HEK293 (cell line): ENCODE results near the gene CUZD1.

ENCODE experiments used
- CTCF ChIA-PET: fragments of 350-600 bp; formaldehyde crosslinking; extraction: SDS; loops from one replicate; lab custom pipeline; 2021; ENCODE audit warnings: antibody characterized with exemption; lab: Yijun Ruan, JAX
- POLR2A ChIA-PET: fragments of 300-600 bp; formaldehyde crosslinking; extraction: SDS; loops from one replicate; lab custom pipeline; 2020; ENCODE audit warnings: antibody characterized with exemption, inconsistent platforms; lab: Yijun Ruan, JAX
- H3K27ac ChIP-seq: fragments of 200-500 bp; sonication (Bioruptor generic); 2 replicates; pipeline ENCODE4 v1.5.1; 2014; ENCODE audit warnings: low read depth, low read length, control low read depth, inconsistent platforms; ENCODE audit errors: extremely low read depth
- H3K36me3 ChIP-seq, 2 experiments: fragments of 200-500 bp in 1 of 2; sonication (Bioruptor generic) in 1 of 2; 1 replicate in 1 of 2; 2 replicates in 1 of 2; pipeline ENCODE4 v1.5.1; 2014 to 2017; ENCODE audit warnings: inconsistent platforms in 2 of 2, low read length in 2 of 2; ENCODE audit not compliant: control insufficient read depth in 2 of 2, insufficient read depth in 1 of 2
- H3K4me1 ChIP-seq: fragments of 200-500 bp; sonication (Bioruptor generic); 2 replicates; pipeline ENCODE4 v1.5.1; 2014; ENCODE audit warnings: mild to moderate bottlenecking, low read length, inconsistent platforms; ENCODE audit not compliant: control insufficient read depth, insufficient read depth
- H3K4me3 ChIP-seq: 2 replicates; pipeline ENCODE4 v1.5.1; 2011; ENCODE audit warnings: low read depth, mild to moderate bottlenecking, control low read depth, low read length, moderate library complexity
- H3K9me3 ChIP-seq: fragments of 200-500 bp; sonication (Bioruptor generic); 2 replicates; pipeline ENCODE4 v1.5.1; 2014; ENCODE audit warnings: low read depth, low read length, inconsistent platforms; ENCODE audit not compliant: control insufficient read depth, insufficient read depth
- BCL11A ChIP-seq: fragments of 450-650 bp; formaldehyde crosslinking; IDR thresholded peaks from 2 replicates; pipeline ENCODE4 v1.5.1; 2016; ENCODE audit warnings: low read depth, missing biosample characterization, missing genetic modification characterization
- BCL6B ChIP-seq: fragments of 450-650 bp; formaldehyde crosslinking; IDR thresholded peaks from 2 replicates; pipeline ENCODE4 v1.5.1; 2017; ENCODE audit warnings: missing biosample characterization, missing genetic modification characterization
- KLF9 ChIP-seq: fragments of 450-650 bp; formaldehyde crosslinking; IDR thresholded peaks from 2 replicates; pipeline ENCODE4 v1.5.1; 2016; ENCODE audit warnings: missing biosample characterization, missing genetic modification characterization, low read depth
- MYNN ChIP-seq: fragments of 450-650 bp; formaldehyde crosslinking; IDR thresholded peaks from 2 replicates; pipeline ENCODE4 v1.5.1; 2016; ENCODE audit warnings: missing biosample characterization, missing genetic modification characterization, borderline replicate concordance
- MZF1 ChIP-seq: fragments of 450-650 bp; formaldehyde crosslinking; IDR thresholded peaks from 2 replicates; pipeline ENCODE4 v1.5.1; 2017; ENCODE audit warnings: missing biosample characterization, missing genetic modification characterization, borderline replicate concordance
- OVOL3 ChIP-seq: fragments of 450-650 bp; formaldehyde crosslinking; IDR thresholded peaks from 2 replicates; pipeline ENCODE4 v1.5.1; 2016; ENCODE audit warnings: missing biosample characterization, missing genetic modification characterization
- PRDM1 ChIP-seq: fragments of 450-650 bp; formaldehyde crosslinking; IDR thresholded peaks from 2 replicates; pipeline ENCODE4; 2016; ENCODE audit warnings: missing biosample characterization, missing genetic modification characterization
- SCRT2 ChIP-seq: fragments of 450-650 bp; formaldehyde crosslinking; IDR thresholded peaks from 2 replicates; pipeline ENCODE4 v1.5.1; 2016; ENCODE audit warnings: missing biosample characterization, missing genetic modification characterization
- SETDB1 ChIP-seq: IDR thresholded peaks from one replicate; pipeline ENCODE4 v1.6.1; 2017; ENCODE audit warnings: mild to moderate bottlenecking, low read length, moderate library complexity, mixed read lengths; ENCODE audit not compliant: insufficient read length
- SP7 ChIP-seq: fragments of 450-650 bp; formaldehyde crosslinking; IDR thresholded peaks from 2 replicates; pipeline ENCODE4 v1.5.1; 2016; ENCODE audit warnings: missing biosample characterization, missing genetic modification characterization
- ZBTB48 ChIP-seq: fragments of 450-650 bp; formaldehyde crosslinking; IDR thresholded peaks from 2 replicates; pipeline ENCODE4 v1.5.1; 2016; ENCODE audit warnings: missing biosample characterization, missing genetic modification characterization
- ZEB2 ChIP-seq: fragments of 450-650 bp; formaldehyde crosslinking; IDR thresholded peaks from 2 replicates; pipeline ENCODE4 v1.5.1; 2016; ENCODE audit warnings: missing biosample characterization, missing genetic modification characterization
- ZFHX2 ChIP-seq: fragments of 450-650 bp; formaldehyde crosslinking; conservative IDR thresholded peaks from 2 replicates; pipeline ENCODE4 v1.5.1; 2016; ENCODE audit warnings: missing biosample characterization, missing genetic modification characterization
- ZFP37 ChIP-seq: fragments of 450-650 bp; formaldehyde crosslinking; IDR thresholded peaks from 2 replicates; pipeline ENCODE4 v1.5.1; 2016; ENCODE audit warnings: missing biosample characterization, missing genetic modification characterization
- ZNF10 ChIP-seq: fragments of 450-650 bp; formaldehyde crosslinking; IDR thresholded peaks from 2 replicates; pipeline ENCODE4 v1.5.1; 2017; ENCODE audit warnings: missing biosample characterization, missing genetic modification characterization
- ZNF146 ChIP-seq: fragments of 450-650 bp; formaldehyde crosslinking; IDR thresholded peaks from 2 replicates; pipeline ENCODE4 v1.5.1; 2016; ENCODE audit warnings: missing biosample characterization, missing genetic modification characterization
- ZNF48 ChIP-seq: fragments of 450-650 bp; formaldehyde crosslinking; IDR thresholded peaks from 2 replicates; pipeline ENCODE4 v1.5.1; 2016; ENCODE audit warnings: missing biosample characterization, missing genetic modification characterization
- ZNF510 ChIP-seq: fragments of 450-650 bp; formaldehyde crosslinking; IDR thresholded peaks from 2 replicates; pipeline ENCODE4 v1.5.1; 2018; ENCODE audit warnings: mild to moderate bottlenecking, missing genetic modification characterization, missing biosample characterization; ENCODE audit not compliant: insufficient replicate concordance
- ZNF521 ChIP-seq: fragments of 450-650 bp; formaldehyde crosslinking; IDR thresholded peaks from 2 replicates; pipeline ENCODE4 v1.5.1; 2017; ENCODE audit warnings: missing biosample characterization, mild to moderate bottlenecking, missing genetic modification characterization
- ZNF529 ChIP-seq: fragments of 450-650 bp; formaldehyde crosslinking; IDR thresholded peaks from 2 replicates; pipeline ENCODE4 v1.5.1; 2017; ENCODE audit warnings: missing genetic modification characterization, missing biosample characterization; ENCODE audit not compliant: insufficient replicate concordance
- ZNF555 ChIP-seq: fragments of 450-650 bp; formaldehyde crosslinking; conservative IDR thresholded peaks from 2 replicates; pipeline ENCODE4 v1.5.1; 2017; ENCODE audit warnings: missing biosample characterization, mild to moderate bottlenecking, missing genetic modification characterization, inconsistent platforms
- ZNF571 ChIP-seq: fragments of 450-650 bp; formaldehyde crosslinking; IDR thresholded peaks from 2 replicates; pipeline ENCODE4 v1.5.0; 2017; ENCODE audit warnings: missing biosample characterization, missing genetic modification characterization
- ZNF670 ChIP-seq: fragments of 450-650 bp; formaldehyde crosslinking; IDR thresholded peaks from 2 replicates; pipeline ENCODE4 v1.5.1; 2016; ENCODE audit warnings: missing biosample characterization, missing genetic modification characterization, low read depth
- ZNF747 ChIP-seq: fragments of 450-650 bp; formaldehyde crosslinking; IDR thresholded peaks from 2 replicates; pipeline ENCODE4 v1.5.1; 2016; ENCODE audit warnings: missing biosample characterization, missing genetic modification characterization
- ZNF837 ChIP-seq: fragments of 450-650 bp; formaldehyde crosslinking; IDR thresholded peaks from 2 replicates; pipeline ENCODE4 v1.5.1; 2016; ENCODE audit warnings: missing biosample characterization, missing genetic modification characterization
- ZSCAN23 ChIP-seq: fragments of 450-650 bp; formaldehyde crosslinking; IDR thresholded peaks from 2 replicates; pipeline ENCODE4 v1.5.1; 2016; ENCODE audit warnings: missing biosample characterization, missing genetic modification characterization
- TF ChIP-seq, protein P1 (sequence below): fragments of 450-650 bp; formaldehyde crosslinking; IDR thresholded peaks from 2 replicates; pipeline ENCODE4 v1.5.1; 2016; ENCODE audit warnings: missing biosample characterization, missing genetic modification characterization
- TF ChIP-seq, protein P2 (sequence below): fragments of 450-650 bp; formaldehyde crosslinking; IDR thresholded peaks from 2 replicates; pipeline ENCODE4; 2016; ENCODE audit warnings: missing biosample characterization, missing genetic modification characterization

The CUZD1 gene

DNA sequence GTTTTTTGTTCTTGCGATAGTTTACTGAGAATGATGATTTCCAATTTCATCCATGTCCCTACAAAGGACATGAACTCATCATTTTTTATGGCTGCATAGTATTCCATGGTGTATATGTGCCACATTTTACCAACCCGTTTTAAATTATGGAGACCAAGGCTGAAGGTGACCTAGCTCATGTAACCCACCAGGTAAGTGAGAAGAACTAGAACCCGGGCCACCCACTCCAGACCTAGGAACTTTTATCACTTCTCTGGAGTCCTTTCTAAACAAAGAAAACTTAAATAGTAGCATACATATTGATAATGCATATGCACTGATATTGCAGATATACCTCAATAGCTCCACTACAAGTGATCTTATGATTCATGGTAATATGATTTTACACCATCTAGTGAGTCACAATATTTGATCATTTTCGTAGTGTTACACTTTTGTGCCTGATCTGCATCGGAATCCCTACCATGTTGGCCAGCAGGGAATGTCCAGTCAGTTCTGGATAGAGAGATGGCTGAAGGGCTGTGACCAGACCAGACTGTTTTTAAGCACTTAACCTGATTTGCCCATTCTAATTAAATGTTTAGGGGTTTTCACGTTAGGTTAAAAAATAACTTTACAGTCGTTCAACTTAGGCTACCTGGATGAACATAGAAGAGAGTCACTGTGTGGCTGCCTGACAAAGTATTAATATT, 15.2 kb downstream of the CUZD1 start:
- no peak overlapping the region for H3K27ac ChIP-seq
- no peaks in the 10 kb centered on the region for H3K4me1 ChIP-seq
- H3K4me3 ChIP-seq, result no peak overlapping the region
- CTCF ChIA-PET, result no interaction called here
- H3K9me3 ChIP-seq, result no peaks in the 10 kb centered on the region
- TF ChIP-seq ZNF521 (tag by site-specific recombination) (no peak), ZNF146 (peak; percentile 84), OVOL3 (tag by site-specific recombination) (no peak)
- POLR2A ChIA-PET, result no interaction called here
- peaks cover 6 to 32% of the 10 kb centered on the region in 2 experiments for H3K36me3 ChIP-seq

DNA sequence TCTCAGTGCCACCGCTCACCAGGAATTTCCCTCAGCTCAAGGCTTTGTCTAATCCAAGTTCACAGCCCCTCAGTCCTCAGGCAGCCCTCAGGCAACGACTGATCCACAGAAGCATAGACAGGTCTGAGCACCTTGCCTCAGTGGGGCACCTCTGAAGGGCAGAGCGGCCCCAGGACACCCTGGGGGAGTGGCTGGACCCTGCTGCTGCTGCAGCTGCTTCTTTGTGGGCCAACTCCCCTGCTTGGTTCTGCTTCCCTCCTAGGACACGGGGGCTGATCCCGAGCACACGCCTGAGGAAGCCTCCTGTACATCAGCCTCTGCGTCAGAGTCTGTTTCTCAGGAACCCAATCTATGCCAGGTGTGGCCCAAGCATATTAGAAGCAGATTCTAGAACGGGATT, 16.2 kb downstream of the CUZD1 start:
- H3K27ac ChIP-seq, result no peak overlapping the region
- H3K4me1 ChIP-seq, result no peaks in the 10 kb centered on the region
- peaks cover 1 to 23% of the 10 kb centered on the region in 2 experiments for H3K36me3 ChIP-seq
- POLR2A ChIA-PET, result no interaction called here
- no peak overlapping the region for H3K4me3 ChIP-seq
- H3K9me3 ChIP-seq, result no peaks in the 10 kb centered on the region
- CTCF ChIA-PET, result no interaction called here
- no peak for TF ChIP-seq ZFP37 (tag by site-specific recombination)
- no peak for TF ChIP-seq ZFHX2 (tag by site-specific recombination)
- TF ChIP-seq BCL11A (tag by site-specific recombination), result no peak
- TF ChIP-seq PRDM1 (tag by site-specific recombination), result no peak
- TF ChIP-seq SETDB1, result no peak
- TF ChIP-seq ZNF571 (tag by site-specific recombination), result no peak
- TF ChIP-seq ZNF555, result no peak

- Histone ChIP-seq H3K9me3 (no peaks in the 10 kb centered on the region), H3K27ac (no peak overlapping the region)
- POLR2A ChIA-PET, result no interaction called here
- TF ChIP-seq ZSCAN23 (tag by site-specific recombination), result no peak
- TF ChIP-seq ZNF521 (tag by site-specific recombination), result no peak
- TF ChIP-seq, protein P1, sequence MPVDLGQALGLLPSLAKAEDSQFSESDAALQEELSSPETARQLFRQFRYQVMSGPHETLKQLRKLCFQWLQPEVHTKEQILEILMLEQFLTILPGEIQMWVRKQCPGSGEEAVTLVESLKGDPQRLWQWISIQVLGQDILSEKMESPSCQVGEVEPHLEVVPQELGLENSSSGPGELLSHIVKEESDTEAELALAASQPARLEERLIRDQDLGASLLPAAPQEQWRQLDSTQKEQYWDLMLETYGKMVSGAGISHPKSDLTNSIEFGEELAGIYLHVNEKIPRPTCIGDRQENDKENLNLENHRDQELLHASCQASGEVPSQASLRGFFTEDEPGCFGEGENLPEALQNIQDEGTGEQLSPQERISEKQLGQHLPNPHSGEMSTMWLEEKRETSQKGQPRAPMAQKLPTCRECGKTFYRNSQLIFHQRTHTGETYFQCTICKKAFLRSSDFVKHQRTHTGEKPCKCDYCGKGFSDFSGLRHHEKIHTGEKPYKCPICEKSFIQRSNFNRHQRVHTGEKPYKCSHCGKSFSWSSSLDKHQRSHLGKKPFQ (tag by site-specific recombination), result no peak
- TF ChIP-seq SP7 (tag by site-specific recombination), result no peak
- no peak for TF ChIP-seq ZNF510 (tag by site-specific recombination)
- TF ChIP-seq ZNF747 (tag by site-specific recombination), result no peak
- TF ChIP-seq ZEB2 (tag by site-specific recombination), result no peak
- no peak for TF ChIP-seq KLF9 (tag by site-specific recombination)
- no peak for TF ChIP-seq ZNF10
- no peak for TF ChIP-seq MZF1 (tag by site-specific recombination)
- no peak for TF ChIP-seq SCRT2 (tag by site-specific recombination)
- no peak for TF ChIP-seq ZNF529
- no peak for TF ChIP-seq BCL6B (tag by site-specific recombination)
- TF ChIP-seq ZFHX2 (tag by site-specific recombination), result no peak
- TF ChIP-seq, protein P2, sequence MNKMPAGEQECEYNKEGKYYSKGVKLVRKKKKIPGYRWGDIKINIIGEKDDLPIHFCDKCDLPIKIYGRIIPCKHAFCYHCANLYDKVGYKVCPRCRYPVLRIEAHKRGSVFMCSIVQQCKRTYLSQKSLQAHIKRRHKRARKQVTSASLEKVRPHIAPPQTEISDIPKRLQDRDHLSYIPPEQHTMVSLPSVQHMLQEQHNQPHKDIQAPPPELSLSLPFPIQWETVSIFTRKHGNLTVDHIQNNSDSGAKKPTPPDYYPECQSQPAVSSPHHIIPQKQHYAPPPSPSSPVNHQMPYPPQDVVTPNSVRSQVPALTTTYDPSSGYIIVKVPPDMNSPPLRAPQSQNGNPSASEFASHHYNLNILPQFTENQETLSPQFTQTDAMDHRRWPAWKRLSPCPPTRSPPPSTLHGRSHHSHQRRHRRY (tag by site-specific recombination), result no peak
- no peak for TF ChIP-seq ZBTB48 (tag by site-specific recombination)
- TF ChIP-seq ZNF48, result no peak
- TF ChIP-seq MYNN, result no peak
- no peak for TF ChIP-seq ZNF670 (tag by site-specific recombination)
- no peak for TF ChIP-seq ZNF837 (tag by site-specific recombination)
- TF ChIP-seq, all 188 proteins: peak for 0
- H3K36me3 ChIP-seq, result peaks cover 0 to 22% of the 10 kb centered on the region in 2 experiments; a peak in 2 of 3 replicates
- no peak overlapping the region for H3K4me3 ChIP-seq
- CTCF ChIA-PET, result interaction anchor here (0.7 kb wide), 1 partner anchor 48 kb away, joined by 4 read pairs; no protein-coding TSS in a partner anchor
- no peaks in the 10 kb centered on the region for H3K4me1 ChIP-seq
Observed at GRCh38 chr10:122828716-122829255, 16.9 kb downstream of the CUZD1 start.
